GM18508 (cell line): ENCODE results near the gene CABP4.

ENCODE experiments used
- ATAC-seq: cut with Tn5 transposase; IDR thresholded peaks from one replicate; pipeline ENCODE4 v1.9.1; 2021; ENCODE audit warnings: moderate number of reproducible peaks; ENCODE audit not compliant: insufficient read depth, unreplicated experiment

CABP4 gene

DNA sequence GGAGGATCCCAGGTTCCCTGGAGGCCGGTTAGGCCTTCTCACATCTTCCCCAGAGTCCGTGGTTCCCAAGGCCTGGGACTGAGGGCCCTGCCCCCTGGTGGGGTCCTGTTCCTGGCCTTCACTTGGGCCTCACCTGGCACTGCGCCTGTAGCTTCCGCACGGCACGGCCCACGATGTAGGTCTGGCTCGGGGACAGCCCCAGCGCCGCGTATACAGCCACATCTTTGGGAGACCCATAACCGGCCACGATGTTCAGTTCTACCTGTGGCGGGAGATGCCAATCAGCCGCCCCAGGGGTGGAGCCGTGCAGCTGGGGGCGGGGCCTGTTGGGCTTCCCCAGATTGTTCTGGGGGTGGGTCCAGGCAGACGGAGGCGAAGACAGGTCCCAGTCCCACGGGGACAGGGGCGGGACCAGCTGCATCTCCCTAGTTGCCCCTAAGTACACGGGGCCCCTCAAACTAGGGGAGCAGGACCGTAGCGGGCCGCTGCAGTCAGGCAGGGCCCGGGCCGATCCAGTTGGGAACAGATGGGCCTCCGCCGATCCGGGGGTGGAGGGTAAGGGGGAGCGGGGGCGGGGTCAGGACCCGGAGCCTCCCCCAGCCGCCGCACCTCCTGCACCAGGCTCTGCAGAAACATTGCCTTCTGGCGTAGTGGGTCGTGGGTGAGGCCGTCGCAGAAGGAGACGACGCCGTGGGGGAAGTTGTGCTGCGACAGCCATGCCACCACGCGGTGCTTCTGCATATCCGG, 37.8 kb downstream of the CABP4 start:
- no peak for ATAC-seq

DNA sequence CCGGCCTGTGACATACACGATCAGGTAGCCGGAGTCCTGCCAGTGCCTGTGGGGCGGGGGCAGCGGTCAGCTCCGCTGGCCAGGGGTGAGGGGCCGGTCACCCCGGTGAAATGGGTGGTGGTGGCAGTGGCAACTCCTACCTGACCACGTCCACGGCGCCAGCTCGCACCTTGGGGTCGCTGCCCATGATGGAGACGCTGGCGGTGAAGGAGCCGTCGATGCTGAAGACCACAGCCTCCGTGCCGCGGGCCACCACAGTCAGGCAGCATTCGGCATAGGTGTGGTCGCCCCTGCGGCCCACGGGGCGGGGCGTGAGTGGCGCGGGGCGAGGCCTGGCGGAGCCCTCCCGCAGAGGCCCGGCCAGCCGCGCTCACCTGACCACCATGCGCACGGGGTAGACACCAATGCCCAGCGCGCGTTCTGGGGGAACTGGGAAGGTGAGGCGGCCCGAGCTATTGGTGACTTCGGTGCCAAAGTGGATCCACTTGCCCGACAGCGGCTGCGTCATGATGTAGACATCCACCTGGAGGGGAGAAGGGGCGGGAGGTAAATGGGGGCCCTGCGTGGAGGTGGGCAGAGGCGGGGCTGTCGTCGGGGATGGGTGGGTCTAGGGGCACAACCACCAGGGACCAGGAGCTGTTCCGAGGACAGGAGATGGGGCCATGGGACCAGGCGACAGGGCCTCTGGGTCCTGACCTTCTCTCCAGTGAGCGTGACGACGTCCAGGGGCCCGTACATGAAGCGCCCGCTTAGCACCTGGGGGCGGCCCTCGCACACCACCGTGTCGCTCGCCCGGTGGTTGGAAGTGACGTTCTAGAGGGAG, 38.6 kb downstream of the CABP4 start:
- ATAC-seq, result no peak

DNA sequence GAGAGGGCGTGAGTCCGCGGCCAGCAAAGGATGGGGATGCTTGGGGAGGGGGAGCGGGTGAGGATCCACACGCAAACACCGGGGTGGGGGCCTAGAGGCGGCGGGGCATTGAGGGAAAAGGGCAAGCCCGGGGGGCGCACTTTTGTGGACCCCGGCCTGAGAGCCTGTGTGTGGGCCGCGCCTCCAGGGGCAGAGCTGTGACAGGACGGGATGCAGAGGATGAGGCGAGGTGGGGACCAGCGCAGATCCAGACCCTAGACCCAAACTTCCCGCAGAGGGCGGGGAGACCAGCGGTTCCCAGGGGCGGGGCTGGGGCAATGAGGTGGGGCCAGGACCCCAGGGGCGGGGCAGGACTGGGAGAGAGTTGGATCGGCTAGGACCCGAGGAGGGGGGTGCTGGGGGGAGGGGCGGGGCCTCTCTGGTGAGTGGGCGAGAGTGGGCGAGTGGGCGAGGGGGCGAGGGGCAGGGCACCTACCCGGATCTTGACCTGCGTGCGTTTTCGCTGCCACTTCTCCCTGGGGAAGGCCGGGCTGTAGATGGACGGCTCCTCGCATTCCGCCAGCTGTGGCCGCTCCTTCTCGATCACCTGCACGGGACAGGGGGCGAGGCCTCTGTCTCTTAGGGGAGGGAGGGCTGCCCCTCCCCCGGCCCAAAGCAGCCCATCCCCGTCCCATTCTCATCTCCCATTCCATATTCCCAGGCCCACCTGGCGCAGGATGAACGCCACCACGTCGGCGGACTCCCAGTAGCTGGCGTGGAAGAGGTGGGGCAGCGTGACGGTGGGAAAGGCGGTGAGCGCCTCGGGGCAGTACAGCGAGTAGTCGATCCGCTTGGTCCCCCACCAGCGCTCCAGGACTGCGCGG, 39.4 kb downstream of the CABP4 start:
- ATAC-seq, result no peak

- ATAC-seq, result no peak
These were observed 40.3 kb downstream of the CABP4 start for GRCh38 chr11:67495234-67496005.

- ATAC-seq, result no peak
These were observed 41.0 kb downstream of the CABP4 start for GRCh38 chr11:67496113-67496512.

DNA sequence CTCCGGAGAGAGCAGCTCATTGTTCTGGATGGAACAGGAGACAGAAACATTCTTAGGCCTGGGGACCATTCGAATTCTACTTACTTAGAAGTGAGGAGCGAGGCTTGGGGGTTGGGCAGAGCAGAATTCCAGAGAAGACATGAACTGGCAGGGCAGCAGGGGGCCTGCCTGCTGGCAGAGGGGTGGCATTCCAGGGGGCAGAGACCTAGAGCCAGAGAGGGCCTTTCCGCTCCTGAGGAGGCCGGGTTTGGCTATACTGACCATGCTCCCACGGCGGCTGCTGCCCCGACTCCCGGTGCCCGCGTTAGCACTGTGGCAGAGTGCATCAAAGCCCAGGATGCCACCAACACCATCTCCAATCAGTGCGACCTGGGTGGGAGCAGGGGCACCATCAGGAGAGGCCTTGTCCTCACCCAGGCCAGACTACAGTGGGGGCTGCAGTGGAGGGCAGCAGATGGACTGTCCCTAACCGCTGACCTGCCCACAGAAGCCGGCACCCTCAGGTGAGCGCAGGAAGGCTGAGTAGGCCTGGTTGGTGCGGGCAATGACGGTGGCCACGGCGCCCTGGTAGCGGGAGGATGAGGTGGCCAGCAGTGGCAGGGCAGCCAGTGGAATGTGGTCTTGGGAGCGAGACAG, 42.6 kb downstream of the CABP4 start:
- no peak for ATAC-seq

- no peak for ATAC-seq
These were observed 43.4 kb downstream of the CABP4 start for GRCh38 chr11:67498544-67498972.

DNA sequence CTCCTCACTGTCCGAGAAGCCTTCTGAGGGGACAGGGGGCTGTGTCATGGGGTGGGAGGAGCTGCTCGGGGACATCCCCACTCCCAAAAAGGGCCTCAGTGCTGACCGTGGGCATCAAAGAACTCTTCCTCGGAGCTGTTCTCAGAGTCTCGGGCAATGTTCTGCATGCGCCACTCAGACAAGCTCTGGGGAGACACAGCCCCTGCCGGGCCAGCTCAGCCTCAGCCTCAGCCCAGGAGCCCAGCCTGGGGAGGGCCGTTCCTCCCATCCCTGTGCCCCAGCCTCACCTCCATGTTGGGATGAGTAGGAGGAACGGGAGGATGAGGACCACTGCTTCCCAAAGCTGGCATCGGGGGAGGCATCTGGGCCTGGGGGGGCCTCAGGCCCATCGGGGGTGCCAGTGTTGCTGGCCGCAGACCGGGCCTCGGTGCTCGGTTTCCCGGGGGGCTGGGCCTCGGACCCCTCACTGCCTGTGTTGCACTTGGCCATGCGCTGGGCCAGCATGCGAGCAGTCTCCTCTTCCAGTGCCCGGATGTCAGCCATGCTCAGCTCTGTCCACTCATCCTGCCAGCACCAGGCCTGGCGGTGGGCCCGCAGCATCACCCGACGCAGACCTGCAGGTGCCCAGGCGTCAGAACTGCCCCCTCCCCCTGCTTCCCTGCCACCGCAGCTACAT, 44.8 kb downstream of the CABP4 start:
- ATAC-seq, result no peak

- ATAC-seq, result no peak
These were observed 45.3 kb downstream of the CABP4 start for GRCh38 chr11:67500484-67500821.

DNA sequence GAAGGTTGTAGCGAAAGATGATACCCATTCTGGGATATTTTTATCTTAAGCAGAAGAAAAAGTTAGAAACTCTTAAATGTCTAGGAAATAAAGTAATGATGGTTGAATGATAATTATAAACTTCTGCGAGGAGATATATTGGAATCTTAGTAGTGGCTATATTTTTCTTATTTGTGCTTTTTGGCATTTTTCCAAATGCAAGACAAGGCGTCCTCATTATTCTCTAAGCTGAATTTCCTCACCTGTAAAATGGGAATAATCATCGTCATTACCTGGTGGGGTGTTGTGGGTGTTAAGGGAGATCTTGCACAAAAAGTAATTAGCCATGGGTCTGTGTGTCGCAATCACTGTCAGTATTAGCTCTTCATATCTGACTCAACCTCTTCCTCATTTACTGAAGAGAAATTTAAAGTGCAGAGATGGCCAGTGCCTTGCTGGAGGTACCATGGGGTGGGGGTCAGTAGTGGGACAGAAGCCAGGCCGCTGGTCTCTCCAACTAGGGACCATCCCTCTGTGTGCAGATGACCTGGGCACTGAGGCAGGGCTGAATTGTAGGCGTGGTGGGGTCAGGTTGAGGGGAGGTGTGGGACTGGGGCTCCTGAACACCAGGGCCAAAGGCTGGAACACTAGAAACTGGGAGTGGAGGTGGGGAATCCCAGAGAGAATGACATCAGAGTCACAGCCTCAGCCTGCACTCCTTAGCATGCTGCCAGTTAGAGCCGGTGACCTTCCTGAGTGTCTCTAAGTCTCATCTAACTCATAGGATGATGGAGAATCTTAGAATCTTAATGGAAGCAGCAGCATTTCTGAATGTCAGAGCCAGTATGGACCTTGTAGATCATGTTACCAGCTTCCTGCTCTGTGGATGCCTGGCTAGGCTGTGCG, 45.9 kb downstream of the CABP4 start:
- ATAC-seq, result no peak

GRCh38 chr11:67501854-67502253, 46.7 kb downstream of the CABP4 start:
- ATAC-seq, result no peak

DNA sequence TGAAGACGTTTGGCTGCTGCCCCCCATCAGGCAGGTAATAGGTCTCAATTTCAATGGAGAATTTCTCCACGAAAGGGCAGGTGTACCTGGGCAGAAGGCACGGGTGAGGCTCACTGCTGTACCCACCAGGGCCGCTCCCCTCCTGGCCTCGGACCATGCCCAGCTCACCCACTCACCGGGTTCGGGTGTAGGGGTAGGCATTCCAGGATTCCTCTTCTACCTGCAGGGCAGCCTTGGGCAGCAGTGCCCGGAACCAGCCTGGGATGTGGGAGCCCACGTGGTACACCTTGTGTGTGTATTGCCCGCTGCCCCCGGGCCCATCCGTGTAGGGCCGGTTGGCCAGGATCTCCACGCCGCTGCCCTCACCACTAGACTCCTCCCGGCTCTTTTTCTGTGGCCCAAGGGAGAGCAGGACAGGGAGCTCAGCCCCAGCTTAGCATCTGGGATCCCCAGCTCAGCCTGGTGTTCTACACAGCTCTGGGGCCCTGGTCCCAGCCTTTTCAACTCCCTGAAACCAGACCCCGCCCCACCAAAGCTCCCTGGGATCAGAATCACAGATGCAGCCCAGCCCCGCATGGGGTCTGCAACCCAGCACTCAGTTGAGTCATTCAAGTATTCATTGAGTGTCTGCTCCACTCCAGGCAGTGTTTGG, 47.3 kb downstream of the CABP4 start:
- ATAC-seq, result no peak

DNA sequence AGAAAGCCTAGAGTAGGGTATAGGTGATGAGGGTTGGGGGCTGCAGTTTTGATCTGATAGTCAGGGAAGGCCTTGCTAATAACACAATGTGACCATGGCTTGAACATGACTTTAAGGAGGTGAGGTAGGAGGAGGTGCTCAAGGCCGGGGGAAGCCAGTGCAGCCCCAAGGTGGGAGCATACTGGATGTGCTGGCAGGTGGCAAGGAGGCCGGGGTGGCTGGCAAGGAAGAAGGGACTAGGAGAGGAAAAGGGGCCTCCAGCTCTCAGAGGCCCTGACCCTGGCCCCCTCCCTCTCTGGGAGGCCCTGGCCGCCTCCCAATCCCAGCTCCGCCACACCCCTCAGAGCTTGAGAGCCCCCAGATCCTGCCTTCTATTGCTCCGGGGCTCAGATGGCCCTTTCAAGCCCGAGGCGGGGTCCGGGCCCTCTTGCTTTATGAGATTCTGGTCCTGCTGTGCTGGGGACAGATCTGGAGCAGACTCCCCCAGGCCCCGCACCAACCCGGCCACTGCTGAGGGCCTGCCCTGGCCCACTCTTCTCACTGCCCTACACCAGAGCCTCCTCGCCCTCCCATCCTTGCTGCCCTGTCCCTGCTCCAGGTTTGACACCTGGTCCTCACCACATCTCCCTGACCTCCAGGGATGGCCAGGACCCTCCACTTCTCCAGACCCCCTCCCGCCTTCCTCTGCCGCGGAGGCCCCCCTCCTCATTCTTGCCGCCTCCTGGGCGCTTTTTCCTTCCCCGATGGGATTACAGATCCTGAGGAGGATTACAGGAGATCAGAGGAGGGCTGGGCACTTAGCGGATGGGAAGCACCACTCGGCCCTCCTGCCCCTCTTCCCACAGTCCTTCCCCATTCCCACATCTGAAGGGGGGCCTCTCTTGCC, 48.2 kb downstream of the CABP4 start:
- no peak for ATAC-seq

DNA sequence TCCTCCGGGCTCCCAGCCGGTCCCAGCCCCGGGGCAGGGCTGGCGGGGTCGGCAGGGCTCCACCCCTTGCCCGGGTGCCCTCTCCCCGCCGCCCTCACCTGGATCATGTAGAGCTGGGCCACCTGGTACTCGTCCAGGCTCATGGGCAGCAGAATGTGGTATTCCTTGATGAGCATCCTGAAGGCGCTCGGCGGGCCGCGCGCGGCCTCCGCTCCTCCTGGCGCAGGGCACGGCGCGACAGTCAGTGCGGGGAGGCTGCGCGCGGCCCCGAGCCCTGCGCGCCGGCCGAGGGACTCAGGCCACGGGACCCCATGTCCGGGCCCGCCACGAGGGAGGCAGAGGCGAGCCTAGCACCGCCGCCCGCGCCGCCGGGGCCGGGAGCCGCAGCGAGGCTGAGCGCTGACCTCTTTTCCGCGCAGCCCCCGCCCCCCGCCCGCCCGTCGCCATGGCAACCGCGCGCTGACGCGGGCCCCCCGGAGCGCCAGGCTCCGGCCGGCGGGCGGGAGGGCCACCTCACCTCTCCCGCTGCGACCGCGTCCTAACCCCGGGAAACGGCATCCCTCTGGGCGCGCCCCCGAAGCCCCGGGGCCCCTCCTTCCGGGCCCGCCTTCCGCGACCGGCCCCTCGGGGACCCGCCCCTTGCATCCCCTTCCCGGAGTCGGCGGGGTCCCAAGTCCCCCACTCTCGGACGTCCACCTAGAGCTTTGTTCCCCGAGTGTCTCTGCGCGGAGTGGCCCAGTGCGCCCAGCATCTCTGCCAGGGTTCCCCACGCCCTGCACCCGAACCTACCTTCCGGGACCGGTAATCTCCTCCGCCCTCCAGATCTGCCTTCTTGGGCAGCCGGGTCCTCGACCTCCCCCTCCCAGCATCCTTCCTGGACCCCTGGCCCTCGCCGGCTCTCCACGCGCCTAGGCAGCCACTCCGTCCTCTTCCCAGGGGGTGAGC, 49.1 kb downstream of the CABP4 start:
- ATAC-seq, result no peak

- ATAC-seq, result no peak
These were observed 49.9 kb downstream of the CABP4 start, which contains the start of gene PITPNM1 for GRCh38 chr11:67504950-67505581. PITPNM1 (minus strand) TSS chr11:67505363; CDS start chr11:67504180, 1,183 bp downstream.
